ENCODE data around the gene SASH1.

DNA sequence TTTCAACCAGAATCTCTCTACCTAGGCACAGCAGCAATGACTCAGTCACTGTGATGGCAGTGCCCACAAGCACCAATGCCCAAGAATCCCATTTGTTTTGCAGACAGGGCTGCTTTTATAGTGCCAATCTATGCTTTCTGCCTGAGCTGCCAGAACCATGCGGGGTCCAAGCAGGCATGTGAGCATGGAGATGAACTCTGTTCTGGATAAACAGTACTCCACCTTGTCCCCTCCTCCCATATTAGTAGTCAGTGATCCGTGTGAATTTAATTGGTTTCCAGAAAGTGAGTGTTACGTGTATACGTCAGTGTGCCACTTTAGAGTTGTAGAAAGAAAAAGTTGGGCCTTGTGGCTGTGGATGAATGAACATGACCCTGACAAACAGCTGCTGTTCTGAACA lies 79.4 kb downstream of the SASH1 start:
- TF ChIP-seq EZH2 (IDR thresholded peaks at IDR 0.05; ENCODE audit: insufficient read depth, poor library complexity, severe bottlenecking) (no peak), EZH2phosphoT487 (IDR thresholded peaks at IDR 0.05; ENCODE audit: insufficient read depth, low read depth) (no peak)

Data from GM23248 (cell line).